Karpas-422 (cell line): ENCODE measurements around the gene PLXNA1. TPM values are rescaled to one million over a fixed set of nuclear protein-coding genes. Genes with fewer than 3 reads are reported as not detected.

Experiments
- DNase-seq: peaks from one replicate; pipeline ENCODE4 v3.0.0-alpha.2; 2015
- H2AFZ ChIP-seq: fragments of 200-600 bp; sonication (generic); 2 replicates; pipeline ENCODE4 v1.6.1; 2014; ENCODE audit warnings: antibody characterized with exemption, low read length, mixed read lengths
- H3K27ac ChIP-seq: fragments of 200-600 bp; sonication (generic); 2 replicates; pipeline ENCODE4 v1.5.1; 2014; ENCODE audit warnings: mild to moderate bottlenecking, low read length, moderate library complexity
- H3K27me3 ChIP-seq: fragments of 200-600 bp; sonication (generic); 2 replicates; pipeline ENCODE4 v1.6.1; 2014; ENCODE audit warnings: low read length, mixed read lengths
- H3K36me3 ChIP-seq: fragments of 200-600 bp; sonication (generic); 2 replicates; pipeline ENCODE4 v1.6.1; 2014; ENCODE audit warnings: low read length, mixed read lengths; ENCODE audit not compliant: insufficient read depth
- H3K4me1 ChIP-seq: fragments of 200-600 bp; sonication (generic); 2 replicates; pipeline ENCODE4 v1.6.1; 2014; ENCODE audit warnings: mild to moderate bottlenecking, low read length, mixed read lengths
- H3K4me2 ChIP-seq: fragments of 200-600 bp; sonication (generic); 2 replicates; pipeline ENCODE4 v1.6.1; 2014; ENCODE audit warnings: low read length, low read depth, mild to moderate bottlenecking; ENCODE audit not compliant: poor library complexity, severe bottlenecking
- H3K4me3 ChIP-seq: fragments of 200-600 bp; sonication (generic); 2 replicates; pipeline ENCODE4 v1.5.1; 2014; ENCODE audit warnings: mild to moderate bottlenecking, antibody characterized with exemption, low read length, mixed read lengths
- H3K79me2 ChIP-seq: fragments of 200-600 bp; sonication (generic); 2 replicates; pipeline ENCODE4 v1.6.1; 2014; ENCODE audit warnings: mild to moderate bottlenecking, low read length, mixed read lengths
- H3K9ac ChIP-seq: fragments of 200-600 bp; sonication (generic); 2 replicates; pipeline ENCODE4 v1.6.0; 2014; ENCODE audit warnings: low read length
- H3K9me2 ChIP-seq: fragments of 200-600 bp; sonication (generic), shearing (Covaris generic); replicated peaks from 2 replicates; pipeline ENCODE4 v1.6.0; 2014; ENCODE audit warnings: mild to moderate bottlenecking, low read length, moderate library complexity; ENCODE audit not compliant: insufficient read depth
- H3K9me3 ChIP-seq: fragments of 300-700, 200-600 bp; sonication (generic); 2 replicates; pipeline ENCODE4 v1.6.1; 2014; ENCODE audit warnings: low read length, mixed read lengths
- H4K20me1 ChIP-seq: fragments of 200-600 bp; sonication (generic); 2 replicates; pipeline ENCODE4 v1.6.1; 2014; ENCODE audit warnings: mild to moderate bottlenecking, antibody characterized with exemption, low read length, low read depth; ENCODE audit not compliant: insufficient read depth
- total RNA-seq: library from RNA; depleted of rRNA; stranded (reverse); fragments of >200 nt; shearing (Covaris generic); gene quantifications from 2 replicates; pipeline ENCODE4 v1.2.3, GENCODE V29; 2014; ENCODE audit warnings: low replicate concordance

PLXNA1 gene
- total RNA-seq, 1 experiment from 2014 or later: 7.5 TPM

GRCh38 chr3:126974756-126975155 lies 8.2 kb upstream of the PLXNA1 start:
- H3K4me3 ChIP-seq: no peak overlapping the region
- H2AFZ ChIP-seq: no peak overlapping the region
- no peaks in the 10 kb centered on the region for H3K9me2 ChIP-seq
- H3K9ac ChIP-seq: no peak overlapping the region
- no peak overlapping the region for H3K4me2 ChIP-seq
- no peak for DNase-seq
- H4K20me1 ChIP-seq: no peaks in the 10 kb centered on the region
- H3K27me3 ChIP-seq: no peaks in the 10 kb centered on the region
- no peaks in the 10 kb centered on the region for H3K9me3 ChIP-seq
- no peak overlapping the region for H3K27ac ChIP-seq
- H3K4me1 ChIP-seq: peaks cover 7% of the 10 kb centered on the region
- no peaks in the 10 kb centered on the region for H3K36me3 ChIP-seq
- H3K79me2 ChIP-seq: no peaks in the 10 kb centered on the region

GRCh38 chr3:126976906-126977305 lies 6.0 kb upstream of the PLXNA1 start:
- H2AFZ ChIP-seq: no peak overlapping the region
- no peak overlapping the region for H3K27ac ChIP-seq
- H3K9me3 ChIP-seq: no peaks in the 10 kb centered on the region
- H3K9me2 ChIP-seq: no peaks in the 10 kb centered on the region
- no peaks in the 10 kb centered on the region for H4K20me1 ChIP-seq
- no peaks in the 10 kb centered on the region for H3K79me2 ChIP-seq
- H3K4me1 ChIP-seq: peaks cover 11% of the 10 kb centered on the region
- no peak overlapping the region for H3K4me2 ChIP-seq
- H3K9ac ChIP-seq: no peak overlapping the region
- H3K4me3 ChIP-seq: no peak overlapping the region
- no peaks in the 10 kb centered on the region for H3K27me3 ChIP-seq
- no peaks in the 10 kb centered on the region for H3K36me3 ChIP-seq
- DNase-seq: no peak

GRCh38 chr3:126977821-126978220 lies 5.1 kb upstream of the PLXNA1 start:
- no peak overlapping the region for H3K27ac ChIP-seq
- H3K27me3 ChIP-seq: no peaks in the 10 kb centered on the region
- H3K9me2 ChIP-seq: no peaks in the 10 kb centered on the region
- H3K79me2 ChIP-seq: no peaks in the 10 kb centered on the region
- H3K36me3 ChIP-seq: no peaks in the 10 kb centered on the region
- DNase-seq: no peak
- no peaks in the 10 kb centered on the region for H3K9me3 ChIP-seq
- H3K4me2 ChIP-seq: no peak overlapping the region
- H3K4me1 ChIP-seq: peaks cover 16% of the 10 kb centered on the region
- no peak overlapping the region for H3K9ac ChIP-seq
- no peak overlapping the region for H2AFZ ChIP-seq
- no peak overlapping the region for H3K4me3 ChIP-seq
- H4K20me1 ChIP-seq: no peaks in the 10 kb centered on the region

GRCh38 chr3:126978291-126978690 lies 4.6 kb upstream of the PLXNA1 start:
- H3K4me3 ChIP-seq: no peak overlapping the region
- H3K27ac ChIP-seq: no peak overlapping the region
- H3K4me2 ChIP-seq: no peak overlapping the region
- no peaks in the 10 kb centered on the region for H3K9me2 ChIP-seq
- DNase-seq: no peak
- no peaks in the 10 kb centered on the region for H4K20me1 ChIP-seq
- no peaks in the 10 kb centered on the region for H3K9me3 ChIP-seq
- H2AFZ ChIP-seq: no peak overlapping the region
- H3K79me2 ChIP-seq: no peaks in the 10 kb centered on the region
- peaks cover 13% of the 10 kb centered on the region for H3K4me1 ChIP-seq
- H3K36me3 ChIP-seq: no peaks in the 10 kb centered on the region
- no peak overlapping the region for H3K9ac ChIP-seq
- H3K27me3 ChIP-seq: no peaks in the 10 kb centered on the region

- Histone ChIP-seq H3K36me3 (no peaks in the 10 kb centered on the region), H3K9me2 (no peaks in the 10 kb centered on the region), H3K79me2 (no peaks in the 10 kb centered on the region), H3K4me1 (peaks cover 13% of the 10 kb centered on the region), H3K9ac (no peak overlapping the region), H3K27ac (no peak overlapping the region), H3K4me2 (no peak overlapping the region), H3K27me3 (no peaks in the 10 kb centered on the region), H3K4me3 (no peak overlapping the region), H3K9me3 (no peaks in the 10 kb centered on the region), H2AFZ (no peak overlapping the region), H4K20me1 (no peaks in the 10 kb centered on the region)
- no peak for DNase-seq
Observed at GRCh38 chr3:126979046-126979628, 3.8 kb upstream of the PLXNA1 start.

- Histone ChIP-seq H3K27me3 (no peaks in the 10 kb centered on the region), H3K27ac (no peak overlapping the region), H2AFZ (no peak overlapping the region), H4K20me1 (no peaks in the 10 kb centered on the region), H3K4me2 (no peak overlapping the region), H3K9me2 (no peaks in the 10 kb centered on the region), H3K4me1 (peaks cover 13% of the 10 kb centered on the region), H3K9me3 (no peaks in the 10 kb centered on the region), H3K4me3 (no peak overlapping the region), H3K79me2 (no peaks in the 10 kb centered on the region), H3K36me3 (no peaks in the 10 kb centered on the region), H3K9ac (no peak overlapping the region)
- no peak for DNase-seq
Observed at GRCh38 chr3:126980266-126980811, 2.6 kb upstream of the PLXNA1 start.

GRCh38 chr3:126982126-126982470 lies 817 bp upstream of the PLXNA1 start:
- no peaks in the 10 kb centered on the region for H3K9me2 ChIP-seq

GRCh38 chr3:126983276-126983652 lies 349 bp downstream of the PLXNA1 start:
- no peak overlapping the region for H3K4me3 ChIP-seq

More at GRCh38 chr3:126982126-126982470, 817 bp upstream of the PLXNA1 start:
- no peaks in the 10 kb centered on the region for H3K79me2 ChIP-seq
- H3K4me1 ChIP-seq: peaks cover 13% of the 10 kb centered on the region
- H4K20me1 ChIP-seq: no peaks in the 10 kb centered on the region
- DNase-seq: peak; percentile 54
- H3K4me2 ChIP-seq: peak overlapping the region; percentile 54
- no peaks in the 10 kb centered on the region for H3K9me3 ChIP-seq
- no peaks in the 10 kb centered on the region for H3K27me3 ChIP-seq
- no peak overlapping the region for H2AFZ ChIP-seq
- no peaks in the 10 kb centered on the region for H3K36me3 ChIP-seq
- peak overlapping the region; percentile 48; the same call in 1 of the 2 replicates for H3K9ac ChIP-seq
- H3K4me3 ChIP-seq: peak overlapping the region; percentile 32; the same call in 1 of the 2 replicates
- no peak overlapping the region for H3K27ac ChIP-seq

More at GRCh38 chr3:126983276-126983652, 349 bp downstream of the PLXNA1 start:
- no peaks in the 10 kb centered on the region for H3K36me3 ChIP-seq
- no peak overlapping the region for H3K4me2 ChIP-seq
- H3K9ac ChIP-seq: no peak overlapping the region
- no peak for DNase-seq
- H3K27ac ChIP-seq: no peak overlapping the region
- no peaks in the 10 kb centered on the region for H3K9me2 ChIP-seq
- H4K20me1 ChIP-seq: no peaks in the 10 kb centered on the region
- H3K9me3 ChIP-seq: no peaks in the 10 kb centered on the region
- H3K79me2 ChIP-seq: no peaks in the 10 kb centered on the region
- no peaks in the 10 kb centered on the region for H3K27me3 ChIP-seq
- peaks cover 13% of the 10 kb centered on the region for H3K4me1 ChIP-seq
- H2AFZ ChIP-seq: no peak overlapping the region
